Mucosa of descending colon (tissue), 3 donors: ENCODE results near the gene TRIO. TPM values are rescaled to one million over a fixed set of nuclear protein-coding genes. Genes with fewer than 3 reads are reported as not detected.

ENCODE experiments used
- ATAC-seq: fragments of 200-7000 bp; cut with Tn5 transposase; one replicate; pipeline ENCODE4 v1.9.1; 2020; ENCODE audit warnings: mild to moderate bottlenecking, moderate library complexity
- DNase-seq, 3 donors: peaks; one replicate each; pipeline ENCODE4 v3.0.0-alpha.2; 2020
- H3K36me3 ChIP-seq: fragments of 200-600 bp; one replicate; pipeline ENCODE4 v1.8.0; 2021; ENCODE audit warnings: low read depth, mild to moderate bottlenecking
- H3K4me1 ChIP-seq: fragments of 200-600 bp; one replicate; pipeline ENCODE4 v1.8.0; 2021; ENCODE audit warnings: low read depth, mild to moderate bottlenecking
- H3K4me3 ChIP-seq: fragments of 200-600 bp; one replicate; pipeline ENCODE4 v1.8.0; 2021; ENCODE audit warnings: mild to moderate bottlenecking
- H3K9me3 ChIP-seq: fragments of 200-600 bp; one replicate; pipeline ENCODE4 v1.8.0; 2021; ENCODE audit warnings: mild to moderate bottlenecking
- intact Hi-C, 2 donors: fragments of 100-400 bp; cut with DNase I in 1 of 2; cut with micrococcal nuclease in 1 of 2; formaldehyde crosslinking; loops; one replicate each; pipeline versions ENCODE4 v1.11.0 to v1.11.1; 2022; cut with DNase I, micrococcal nuclease
- total RNA-seq, 3 donors: library from RNA; stranded (reverse); fragmentation: NEBNext Ultra II Directional in 2 of 3; extraction: Animal tissue kit (Norgen Biotek cat#: 25700) in 2 of 3; gene quantifications; one replicate each; pipeline versions ENCODE4 v1.2.1 to v1.2.4, GENCODE V29; 2021 to 2023
- TF ChIP-seq, protein P1 (sequence below): fragments of 200-600 bp; IDR thresholded peaks from one replicate; pipeline ENCODE4 v1.8.0; 2022; ENCODE audit warnings: antibody characterized with exemption, mild to moderate bottlenecking
- donor health status: DM: no; HTN: no; CAD: no; lungs with moderate emphysema.
- donor health status: DM: no; HTN: no; CAD: no.
- donor health status: DM: no; HTN: yes; CAD: no.

Gene TRIO
- total RNA-seq, 3 donors from 2014 or later = 164 to 231 (median 168) TPM

GRCh38 chr5:14469551-14470377 is 326.6 kb downstream of the TRIO start:
- peaks cover 6% of the 10 kb centered on the region for H3K36me3 ChIP-seq
- intact Hi-C loops = loop anchor here in 1 of 2 donors (10.0 kb wide), 1 partner anchor 55 kb away; no protein-coding TSS in a partner anchor
- no peaks in the 10 kb centered on the region for H3K9me3 ChIP-seq
- no peaks in the 10 kb centered on the region for H3K4me1 ChIP-seq
- TF ChIP-seq, protein P1, sequence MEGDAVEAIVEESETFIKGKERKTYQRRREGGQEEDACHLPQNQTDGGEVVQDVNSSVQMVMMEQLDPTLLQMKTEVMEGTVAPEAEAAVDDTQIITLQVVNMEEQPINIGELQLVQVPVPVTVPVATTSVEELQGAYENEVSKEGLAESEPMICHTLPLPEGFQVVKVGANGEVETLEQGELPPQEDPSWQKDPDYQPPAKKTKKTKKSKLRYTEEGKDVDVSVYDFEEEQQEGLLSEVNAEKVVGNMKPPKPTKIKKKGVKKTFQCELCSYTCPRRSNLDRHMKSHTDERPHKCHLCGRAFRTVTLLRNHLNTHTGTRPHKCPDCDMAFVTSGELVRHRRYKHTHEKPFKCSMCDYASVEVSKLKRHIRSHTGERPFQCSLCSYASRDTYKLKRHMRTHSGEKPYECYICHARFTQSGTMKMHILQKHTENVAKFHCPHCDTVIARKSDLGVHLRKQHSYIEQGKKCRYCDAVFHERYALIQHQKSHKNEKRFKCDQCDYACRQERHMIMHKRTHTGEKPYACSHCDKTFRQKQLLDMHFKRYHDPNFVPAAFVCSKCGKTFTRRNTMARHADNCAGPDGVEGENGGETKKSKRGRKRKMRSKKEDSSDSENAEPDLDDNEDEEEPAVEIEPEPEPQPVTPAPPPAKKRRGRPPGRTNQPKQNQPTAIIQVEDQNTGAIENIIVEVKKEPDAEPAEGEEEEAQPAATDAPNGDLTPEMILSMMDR = no peak
- ATAC-seq (no peak), DNase-seq (no peak)
- no peak overlapping the region for H3K4me3 ChIP-seq

DNA sequence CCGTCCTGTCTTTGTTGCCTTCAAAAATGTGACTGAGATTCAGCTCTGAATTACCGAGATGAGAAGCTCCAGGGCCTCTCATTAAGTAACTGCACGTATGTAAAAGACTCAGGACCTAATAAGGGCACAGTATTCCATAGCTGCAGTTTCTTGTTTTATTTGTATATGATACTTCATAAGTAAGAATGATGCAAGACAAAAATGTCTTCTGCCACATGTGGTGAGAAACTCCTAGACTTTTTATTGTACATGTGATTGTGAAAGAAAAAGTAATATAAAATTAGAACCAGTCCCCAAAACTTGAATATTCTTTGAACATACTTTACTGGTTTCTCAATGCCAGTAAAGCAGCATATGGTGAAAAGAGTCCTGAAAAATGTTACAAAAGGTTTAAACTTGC is 328.4 kb downstream of the TRIO start:
- TF ChIP-seq, protein P1 = no peak
- peaks cover 6% of the 10 kb centered on the region for H3K36me3 ChIP-seq
- DNase-seq = no peak
- no peak for ATAC-seq
- H3K4me3 ChIP-seq = no peak overlapping the region
- intact Hi-C loops = loop anchor here in 1 of 2 donors (10.0 kb wide), 1 partner anchor 57 kb away; no protein-coding TSS in a partner anchor
- H3K9me3 ChIP-seq = no peaks in the 10 kb centered on the region
- H3K4me1 ChIP-seq = no peaks in the 10 kb centered on the region

DNA sequence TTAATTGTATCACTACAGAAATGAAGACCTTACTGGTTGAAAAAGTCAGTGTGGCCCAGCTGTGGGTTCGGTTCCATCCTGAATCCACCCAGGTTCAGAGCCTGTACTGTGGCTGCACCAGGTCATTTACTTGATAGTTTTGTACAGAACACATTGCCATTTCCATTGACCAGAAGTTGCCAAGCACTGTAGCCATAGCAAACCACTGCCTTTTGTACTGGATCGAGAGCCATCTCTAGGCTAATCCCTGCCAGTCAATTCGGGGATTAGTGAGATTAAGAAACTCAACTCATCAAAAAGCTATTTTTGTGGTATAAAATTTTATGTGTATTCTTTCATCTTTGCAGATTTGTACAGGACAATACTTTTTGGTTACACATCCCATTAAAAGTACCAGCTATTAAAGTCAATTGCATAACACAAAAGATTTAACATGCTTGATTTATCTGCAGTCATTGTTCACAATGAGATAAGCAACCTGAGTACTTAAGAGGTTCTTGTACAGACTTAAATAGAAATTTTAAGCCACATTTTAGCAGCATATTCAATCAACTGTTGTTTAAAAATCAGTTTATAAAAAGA is 329.9 kb downstream of the TRIO start:
- H3K36me3 ChIP-seq = peaks cover 6% of the 10 kb centered on the region
- H3K4me3 ChIP-seq = no peak overlapping the region
- ATAC-seq (no peak), DNase-seq (no peak)
- intact Hi-C loops = loop anchor here in 1 of 2 donors (10.0 kb wide), 1 partner anchor 58 kb away; no protein-coding TSS in a partner anchor
- TF ChIP-seq, protein P1 = no peak
- H3K9me3 ChIP-seq = no peaks in the 10 kb centered on the region
- H3K4me1 ChIP-seq = no peaks in the 10 kb centered on the region

GRCh38 chr5:14475045-14475444 is 331.9 kb downstream of the TRIO start:
- ATAC-seq (no peak), DNase-seq (no peak)
- intact Hi-C loops = loop anchor here in 1 of 2 donors (10.0 kb wide), 1 partner anchor 60 kb away; no protein-coding TSS in a partner anchor
- H3K36me3 ChIP-seq = peaks cover 6% of the 10 kb centered on the region
- no peak overlapping the region for H3K4me3 ChIP-seq
- H3K4me1 ChIP-seq = no peaks in the 10 kb centered on the region
- TF ChIP-seq, protein P1 = no peak
- no peaks in the 10 kb centered on the region for H3K9me3 ChIP-seq

DNA sequence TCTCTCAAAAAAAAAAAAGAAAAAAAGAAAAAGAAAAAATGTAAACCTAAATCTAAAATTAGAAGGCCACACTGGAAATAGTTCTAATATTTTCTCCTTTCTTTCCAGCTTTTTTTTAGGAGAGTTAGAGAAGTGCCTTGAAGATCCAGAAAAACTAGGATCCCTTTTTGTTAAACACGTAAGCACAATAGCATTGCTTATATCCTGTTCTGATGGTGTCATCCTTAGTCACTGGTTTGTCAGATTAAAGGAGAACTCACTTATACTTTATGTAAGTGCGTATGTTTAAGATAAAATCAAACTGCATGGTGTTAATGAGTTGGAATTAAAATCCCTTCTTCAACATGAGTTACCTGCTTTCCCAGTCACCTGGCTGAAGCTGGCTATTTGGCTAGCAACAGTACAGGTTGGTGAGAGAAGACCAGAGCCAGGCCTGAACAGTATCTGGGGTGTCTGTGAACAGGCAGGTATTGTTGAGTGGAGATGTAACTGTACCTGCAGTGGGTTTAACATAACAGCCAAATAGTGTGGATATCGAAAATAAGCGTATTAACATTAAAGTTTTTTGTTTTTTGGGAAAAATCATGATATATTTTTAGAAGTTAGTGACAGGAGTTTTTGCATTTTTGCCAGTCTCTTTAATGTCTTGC is 333.8 kb downstream of the TRIO start:
- Histone ChIP-seq H3K4me1 (no peaks in the 10 kb centered on the region), H3K9me3 (no peaks in the 10 kb centered on the region), H3K36me3 (peaks cover 6% of the 10 kb centered on the region), H3K4me3 (no peak overlapping the region)
- intact Hi-C loops = loop anchor here in 1 of 2 donors (10.0 kb wide), 1 partner anchor 62 kb away; no protein-coding TSS in a partner anchor
- no peak for ATAC-seq
- TF ChIP-seq, protein P1 = no peak
- no peak for DNase-seq
